Mucosa of descending colon (tissue), 3 donors: ENCODE results near the gene TSPEAR. TPM values are rescaled to one million over a fixed set of nuclear protein-coding genes. Genes with fewer than 3 reads are reported as not detected.

Experiments used
- ATAC-seq: fragments of 200-7000 bp; cut with Tn5 transposase; one replicate; pipeline ENCODE4 v1.9.1; 2020; ENCODE audit warnings: mild to moderate bottlenecking, moderate library complexity
- DNase-seq, 3 donors: peaks; one replicate each; pipeline ENCODE4 v3.0.0-alpha.2; 2020
- H3K36me3 ChIP-seq: fragments of 200-600 bp; one replicate; pipeline ENCODE4 v1.8.0; 2021; ENCODE audit warnings: low read depth, mild to moderate bottlenecking
- H3K4me1 ChIP-seq: fragments of 200-600 bp; one replicate; pipeline ENCODE4 v1.8.0; 2021; ENCODE audit warnings: low read depth, mild to moderate bottlenecking
- H3K4me3 ChIP-seq: fragments of 200-600 bp; one replicate; pipeline ENCODE4 v1.8.0; 2021; ENCODE audit warnings: mild to moderate bottlenecking
- H3K9me3 ChIP-seq: fragments of 200-600 bp; one replicate; pipeline ENCODE4 v1.8.0; 2021; ENCODE audit warnings: mild to moderate bottlenecking
- intact Hi-C, 2 donors: fragments of 100-400 bp; cut with DNase I in 1 of 2; cut with micrococcal nuclease in 1 of 2; formaldehyde crosslinking; loops; one replicate each; pipeline versions ENCODE4 v1.11.0 to v1.11.1; 2022; cut with DNase I, micrococcal nuclease
- total RNA-seq, 3 donors: library from RNA; stranded (reverse); fragmentation: NEBNext Ultra II Directional in 2 of 3; extraction: Animal tissue kit (Norgen Biotek cat#: 25700) in 2 of 3; gene quantifications; one replicate each; pipeline versions ENCODE4 v1.2.1 to v1.2.4, GENCODE V29; 2021 to 2023
- TF ChIP-seq, protein P1 (sequence below): fragments of 200-600 bp; IDR thresholded peaks from one replicate; pipeline ENCODE4 v1.8.0; 2022; ENCODE audit warnings: antibody characterized with exemption, mild to moderate bottlenecking
- donor health status: DM: no; HTN: no; CAD: no; lungs with moderate emphysema.
- donor health status: DM: no; HTN: no; CAD: no.
- donor health status: DM: no; HTN: yes; CAD: no.

The TSPEAR gene
- total RNA-seq, 3 donors from 2014 or later, result 0.28 TPM; not detected in 2

DNA sequence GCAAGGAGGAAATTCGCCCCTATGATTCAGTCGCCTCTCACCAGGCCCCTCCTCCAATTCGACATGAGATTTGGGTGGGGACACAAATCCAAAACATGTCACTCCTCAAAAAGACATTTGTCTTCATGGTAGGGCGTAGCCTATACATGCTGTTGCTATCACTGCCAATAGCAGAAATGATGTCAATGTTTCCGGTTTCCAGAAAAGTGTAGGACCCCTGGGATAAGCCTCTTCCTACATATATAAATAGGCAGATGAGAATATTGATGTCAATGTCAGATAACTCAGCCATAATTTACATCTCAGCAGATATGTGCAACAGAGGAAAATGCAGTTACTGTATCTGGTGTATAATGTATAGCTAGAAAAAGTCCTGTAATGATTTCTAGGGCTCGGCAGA, 239.4 kb downstream of the TSPEAR start:
- H3K9me3 ChIP-seq, result no peaks in the 10 kb centered on the region
- H3K4me3 ChIP-seq, result no peak overlapping the region
- DNase-seq (no peak), ATAC-seq (no peak)
- intact Hi-C loops, result no loop called here
- H3K4me1 ChIP-seq, result no peaks in the 10 kb centered on the region
- TF ChIP-seq, protein P1, sequence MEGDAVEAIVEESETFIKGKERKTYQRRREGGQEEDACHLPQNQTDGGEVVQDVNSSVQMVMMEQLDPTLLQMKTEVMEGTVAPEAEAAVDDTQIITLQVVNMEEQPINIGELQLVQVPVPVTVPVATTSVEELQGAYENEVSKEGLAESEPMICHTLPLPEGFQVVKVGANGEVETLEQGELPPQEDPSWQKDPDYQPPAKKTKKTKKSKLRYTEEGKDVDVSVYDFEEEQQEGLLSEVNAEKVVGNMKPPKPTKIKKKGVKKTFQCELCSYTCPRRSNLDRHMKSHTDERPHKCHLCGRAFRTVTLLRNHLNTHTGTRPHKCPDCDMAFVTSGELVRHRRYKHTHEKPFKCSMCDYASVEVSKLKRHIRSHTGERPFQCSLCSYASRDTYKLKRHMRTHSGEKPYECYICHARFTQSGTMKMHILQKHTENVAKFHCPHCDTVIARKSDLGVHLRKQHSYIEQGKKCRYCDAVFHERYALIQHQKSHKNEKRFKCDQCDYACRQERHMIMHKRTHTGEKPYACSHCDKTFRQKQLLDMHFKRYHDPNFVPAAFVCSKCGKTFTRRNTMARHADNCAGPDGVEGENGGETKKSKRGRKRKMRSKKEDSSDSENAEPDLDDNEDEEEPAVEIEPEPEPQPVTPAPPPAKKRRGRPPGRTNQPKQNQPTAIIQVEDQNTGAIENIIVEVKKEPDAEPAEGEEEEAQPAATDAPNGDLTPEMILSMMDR, result no peak
- H3K36me3 ChIP-seq, result no peaks in the 10 kb centered on the region

DNA sequence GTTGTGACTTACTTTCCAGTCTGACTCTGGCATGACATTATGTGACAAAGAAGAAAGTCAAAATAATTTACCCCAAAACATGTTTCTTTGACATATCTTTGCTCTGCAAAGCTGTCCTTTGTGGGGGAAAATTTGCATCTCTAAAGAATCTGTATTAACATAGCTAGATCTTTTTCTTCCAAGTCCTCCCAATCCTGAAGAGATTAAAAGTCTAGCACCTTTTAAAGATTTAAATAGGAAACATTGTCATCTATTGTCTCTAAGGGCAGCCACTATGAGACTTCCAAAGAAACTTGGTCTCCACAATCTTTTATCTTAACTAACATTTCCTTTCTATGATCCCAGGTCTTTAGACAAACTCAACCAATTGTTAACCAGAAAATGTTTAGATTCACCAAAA, 240.0 kb downstream of the TSPEAR start:
- intact Hi-C loops, result no loop called here
- ATAC-seq, result no peak
- TF ChIP-seq, protein P1, result no peak

GRCh38 chr21:44467859-44468195, 243.5 kb downstream of the TSPEAR start:
- intact Hi-C loops, result no loop called here
- TF ChIP-seq, protein P1, result no peak
- Histone ChIP-seq H3K4me3 (no peak overlapping the region), H3K4me1 (no peaks in the 10 kb centered on the region), H3K9me3 (no peaks in the 10 kb centered on the region), H3K36me3 (no peaks in the 10 kb centered on the region)
- ATAC-seq, result no peak
- DNase-seq, result no peak

More for the DNA sequence above, 240.0 kb downstream of the TSPEAR start:
- Histone ChIP-seq H3K36me3 (no peaks in the 10 kb centered on the region), H3K4me1 (no peaks in the 10 kb centered on the region), H3K4me3 (no peak overlapping the region), H3K9me3 (no peaks in the 10 kb centered on the region)
- no peak for DNase-seq

DNA sequence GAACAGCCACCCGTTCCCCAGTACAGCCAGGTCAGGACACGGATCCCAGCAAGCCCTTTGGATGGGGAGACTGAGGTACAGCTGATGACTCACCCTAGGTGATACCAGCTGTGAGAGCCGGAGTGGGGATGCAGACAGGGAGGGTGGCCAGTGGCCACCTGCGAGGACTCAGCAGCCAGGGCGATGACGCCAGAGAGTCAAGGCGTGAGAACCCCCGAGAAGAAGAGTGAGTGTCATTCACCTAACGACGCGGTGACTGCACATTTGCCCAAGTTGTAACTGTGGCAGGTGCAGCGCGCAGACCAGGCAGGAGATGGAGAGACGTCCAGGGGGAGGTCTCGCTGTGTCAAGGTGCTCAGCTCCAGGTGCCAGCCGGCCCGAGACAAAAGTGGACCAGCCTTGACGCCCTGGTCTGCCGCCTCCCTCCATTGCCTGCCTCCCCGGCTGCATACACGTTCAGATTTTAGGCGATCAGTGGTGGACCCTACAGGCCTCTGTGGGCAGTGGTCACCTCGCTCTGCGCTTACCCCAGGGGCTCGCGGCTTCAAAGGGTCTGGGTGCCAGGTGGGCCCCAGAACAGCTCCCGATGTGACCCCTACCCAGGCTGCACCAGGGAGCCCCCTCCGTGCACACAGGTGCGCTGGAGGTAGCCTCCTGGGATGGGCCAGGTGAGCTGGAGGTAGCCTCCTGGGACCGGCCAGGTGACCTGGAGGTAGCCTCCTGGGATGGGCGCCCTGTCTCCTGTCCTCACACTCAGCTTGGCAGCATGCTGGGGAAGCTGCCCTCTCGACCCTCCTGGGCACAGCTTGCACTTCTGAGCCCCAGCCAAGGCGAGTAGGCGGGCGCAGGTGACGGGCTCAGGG, 244.1 kb downstream of the TSPEAR start:
- Histone ChIP-seq H3K36me3 (no peaks in the 10 kb centered on the region), H3K4me1 (no peaks in the 10 kb centered on the region), H3K9me3 (no peaks in the 10 kb centered on the region), H3K4me3 (no peak overlapping the region)
- intact Hi-C loops, result no loop called here
- no peak for ATAC-seq
- TF ChIP-seq, protein P1, result no peak
- no peak for DNase-seq

- TF ChIP-seq, protein P1, result no peak
Observed at GRCh38 chr21:44466351-44466954, 244.9 kb downstream of the TSPEAR start.

More at GRCh38 chr21:44466351-44466954, 244.9 kb downstream of the TSPEAR start:
- H3K4me3 ChIP-seq, result no peak overlapping the region
- no peaks in the 10 kb centered on the region for H3K36me3 ChIP-seq
- DNase-seq, result no peak
- no peaks in the 10 kb centered on the region for H3K9me3 ChIP-seq
- intact Hi-C loops, result no loop called here
- no peak for ATAC-seq
- no peaks in the 10 kb centered on the region for H3K4me1 ChIP-seq
